ENCODE measurements around the gene MINDY3. TPM values are rescaled to one million over a fixed set of nuclear protein-coding genes. Genes with fewer than 3 reads are reported as not detected.
"Not testable (repeated sequence)": the region's sequence is repeated elsewhere in the genome, so short reads cannot be mapped to it uniquely, and the experiment has no call there.

The MINDY3 gene
- total RNA-seq, 1 experiment from 2014 or later = 14.9 TPM

DNA sequence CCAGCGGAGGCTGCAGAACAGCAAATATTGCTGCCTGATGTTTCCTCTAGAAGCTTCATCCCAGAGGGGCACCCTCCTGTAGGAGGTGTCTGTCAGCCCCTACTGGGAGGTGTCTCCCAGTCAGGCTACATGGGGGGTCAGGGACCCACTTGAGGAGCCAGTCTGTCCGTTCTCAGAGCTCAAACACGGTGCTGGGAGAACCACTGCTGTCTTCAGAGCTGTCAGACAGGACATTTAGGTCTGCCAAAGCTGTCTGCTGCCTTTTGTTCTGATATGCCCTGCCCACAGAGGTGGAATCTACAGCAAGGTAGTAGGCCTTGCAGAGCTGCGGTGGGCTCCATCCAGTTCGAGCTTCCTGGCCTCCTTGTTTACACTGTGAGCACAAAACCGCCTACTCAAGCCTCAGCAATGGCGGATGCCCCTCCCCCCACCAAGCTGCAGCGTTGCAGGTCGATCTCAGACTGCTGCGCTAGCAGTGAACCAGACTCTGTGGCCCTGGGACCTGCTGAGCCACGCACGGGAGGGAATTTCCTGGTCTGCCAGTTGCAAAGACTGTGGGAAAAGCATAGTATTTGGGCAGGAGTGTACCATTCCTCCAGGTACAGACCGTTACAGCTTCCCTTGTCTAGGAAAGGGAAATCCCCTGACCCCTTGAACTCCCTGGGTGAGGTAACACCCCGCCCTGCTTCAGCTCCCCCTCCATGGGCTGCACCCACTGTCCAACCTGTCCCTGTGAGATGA, 17.7 kb upstream of the MINDY3 start:
- H3K27me3 Mint-ChIP-seq (ENCODE audit: low read depth) = peaks cover 41% of the 10 kb centered on the region
- no peak overlapping the region for H4K8ac ChIP-seq (replicated peaks; ENCODE audit: insufficient read length, low read depth, low read length)
- no peak for TF ChIP-seq CTCF (conservative IDR thresholded peaks at IDR 0.05)
- H2BK20ac ChIP-seq (ENCODE audit: low read depth, low read length, poor library complexity, severe bottlenecking) = no peak overlapping the region
- H2AK5ac ChIP-seq (ENCODE audit: insufficient read length, low read length) = no peak overlapping the region
- H3K9ac ChIP-seq (ENCODE audit: extremely low read depth, insufficient read length, low read length) = no peak overlapping the region
- no peak overlapping the region for H3K4ac ChIP-seq (ENCODE audit: low read depth, low read length)
- DNase-seq = peak; percentile 55
- peak overlapping the region; percentile 30 for H2BK12ac ChIP-seq (ENCODE audit: insufficient read length, low read depth, low read length)
- H2BK120ac ChIP-seq (ENCODE audit: low read depth, low read length, poor library complexity, severe bottlenecking) = no peak overlapping the region
- H3K36me3 Mint-ChIP-seq (ENCODE audit: insufficient read depth in 1 of 3, low read depth in 3 of 3) = peaks cover 0 to 2% (median 0%) of the 10 kb centered on the region in 3 experiments; a peak in 1 of 7 replicates
- no peaks in the 10 kb centered on the region for H3K27me3 ChIP-seq (ENCODE audit: insufficient read depth, low read length)
- peak overlapping the region; percentile 57 for H3K14ac ChIP-seq (ENCODE audit: insufficient read depth, low read length)
- H3K56ac ChIP-seq (ENCODE audit: insufficient read length, low read depth, low read length) = no peak overlapping the region
- H3K18ac ChIP-seq (ENCODE audit: insufficient read length, low read depth, low read length) = no peak overlapping the region
- H3K4me1 Mint-ChIP-seq = peaks cover 12 to 13% of the 10 kb centered on the region in 2 experiments
- H3T11ph ChIP-seq (ENCODE audit: low read length) = no peak overlapping the region
- no peaks in the 10 kb centered on the region for H3K79me1 ChIP-seq (ENCODE audit: insufficient read depth, low read depth, low read length, poor library complexity, severe bottlenecking)
- no CpG with 5 or more reads among the region's 14 CpGs for WGBS (ENCODE audit: extremely low coverage, insufficient read length, low lambda C conversion rate)
- no peak overlapping the region for H4K91ac ChIP-seq (ENCODE audit: insufficient read length, low read depth, low read length)
- no peak overlapping the region for H3K27ac ChIP-seq (ENCODE audit: insufficient read length, low read depth, low read length)
- no peaks in the 10 kb centered on the region for H3K79me2 ChIP-seq (ENCODE audit: insufficient read depth, low read length)
- H2BK15ac ChIP-seq (ENCODE audit: low read depth, low read length) = no peak overlapping the region
- H3K23ac ChIP-seq (ENCODE audit: insufficient read length, low read depth, low read length) = no peak overlapping the region
- H3K27ac Mint-ChIP-seq = peak overlapping the region in 1 of 3 experiments; percentile 66; a peak in 2 of 7 replicates
- H3K4me1 ChIP-seq (ENCODE audit: insufficient read depth, low read length) = 0 out of 2 replicates have a peak, but pooled peaks cover 2% of the 10 kb centered on the region
- no peak overlapping the region for H2AFZ ChIP-seq (ENCODE audit: low read length)
- H4K20me1 ChIP-seq (ENCODE audit: control insufficient read depth, insufficient read depth, insufficient read length) = no peaks in the 10 kb centered on the region
- H3K4me3 Mint-ChIP-seq = peak overlapping the region in 1 of 2 experiments; percentile 6; a peak in 1 of 5 replicates
- no peak overlapping the region for H2BK5ac ChIP-seq (ENCODE audit: insufficient read length, low read length)
- peaks cover 5 to 8% of the 10 kb centered on the region in 2 experiments; a peak in 3 of 5 replicates for H3K9me3 Mint-ChIP-seq
- peak overlapping the region; percentile 12 for H3K4me2 ChIP-seq (ENCODE audit: insufficient read depth, insufficient read length, low read length)
- H3K9me3 ChIP-seq (ENCODE audit: control insufficient read depth, low read depth, low read length) = no peaks in the 10 kb centered on the region
- H4K5ac ChIP-seq (ENCODE audit: insufficient read length, low read depth, low read length) = peak overlapping the region; percentile 76
- peaks cover 4% of the 10 kb centered on the region for H3K23me2 ChIP-seq (ENCODE audit: insufficient read length, low read depth, low read length, poor library complexity, severe bottlenecking)

DNA sequence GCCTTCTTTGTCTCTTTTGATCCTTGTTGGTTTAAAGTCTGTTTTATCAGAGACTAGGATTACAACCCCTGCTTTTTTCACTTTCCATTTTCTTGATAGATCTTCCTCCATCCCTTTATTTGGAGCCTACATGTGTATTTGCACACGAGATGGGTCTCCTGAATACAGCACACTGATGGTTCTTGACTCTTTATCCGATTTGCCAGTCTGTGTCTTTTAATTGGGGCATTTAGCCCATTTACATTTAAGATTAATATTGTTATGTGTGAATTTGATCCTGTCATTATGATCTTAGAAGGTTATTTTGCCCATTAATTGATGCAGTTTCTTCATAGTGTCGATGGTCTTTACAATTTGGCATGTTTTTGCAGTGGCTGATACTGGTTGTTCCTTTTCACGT, 16.0 kb upstream of the MINDY3 start:
- H3K79me2 ChIP-seq (ENCODE audit: insufficient read depth, low read length); H3K79me1 ChIP-seq (ENCODE audit: insufficient read depth, low read depth, low read length, poor library complexity, severe bottlenecking); H3K23ac ChIP-seq (ENCODE audit: insufficient read length, low read depth, low read length); DNase-seq; H2BK15ac ChIP-seq (ENCODE audit: low read depth, low read length); H3K4me3 Mint-ChIP-seq; H4K8ac ChIP-seq (replicated peaks; ENCODE audit: insufficient read length, low read depth, low read length); H3K36me3 Mint-ChIP-seq (ENCODE audit: insufficient read depth in 1 of 3, low read depth in 3 of 3); H3T11ph ChIP-seq (ENCODE audit: low read length); H3K4me2 ChIP-seq (ENCODE audit: insufficient read depth, insufficient read length, low read length); H2BK120ac ChIP-seq (ENCODE audit: low read depth, low read length, poor library complexity, severe bottlenecking); H4K5ac ChIP-seq (ENCODE audit: insufficient read length, low read depth, low read length); H3K27me3 ChIP-seq (ENCODE audit: insufficient read depth, low read length); H2BK20ac ChIP-seq (ENCODE audit: low read depth, low read length, poor library complexity, severe bottlenecking); H2AFZ ChIP-seq (ENCODE audit: low read length); H3K9me3 Mint-ChIP-seq; H3K56ac ChIP-seq (ENCODE audit: insufficient read length, low read depth, low read length); H3K9ac ChIP-seq (ENCODE audit: extremely low read depth, insufficient read length, low read length); H3K4me1 ChIP-seq (ENCODE audit: insufficient read depth, low read length); H3K9me3 ChIP-seq (ENCODE audit: control insufficient read depth, low read depth, low read length); H3K23me2 ChIP-seq (ENCODE audit: insufficient read length, low read depth, low read length, poor library complexity, severe bottlenecking); H2BK12ac ChIP-seq (ENCODE audit: insufficient read length, low read depth, low read length); H3K27ac Mint-ChIP-seq; H3K4ac ChIP-seq (ENCODE audit: low read depth, low read length); H2AK5ac ChIP-seq (ENCODE audit: insufficient read length, low read length); H4K91ac ChIP-seq (ENCODE audit: insufficient read length, low read depth, low read length); H2BK5ac ChIP-seq (ENCODE audit: insufficient read length, low read length); H3K14ac ChIP-seq (ENCODE audit: insufficient read depth, low read length); H3K18ac ChIP-seq (ENCODE audit: insufficient read length, low read depth, low read length); H3K27ac ChIP-seq (ENCODE audit: insufficient read length, low read depth, low read length); H4K20me1 ChIP-seq (ENCODE audit: control insufficient read depth, insufficient read depth, insufficient read length): not testable (repeated sequence)
- WGBS (ENCODE audit: extremely low coverage, insufficient read length, low lambda C conversion rate) = no CpG with 5 or more reads among the region's 4 CpGs
- Mint-ChIP-seq H3K4me1 (peaks cover 12 to 13% of the 10 kb centered on the region in 2 experiments), H3K27me3 (ENCODE audit: low read depth) (peaks cover 48% of the 10 kb centered on the region)
